Mesendoderm (in vitro differentiated cells): ENCODE measurements around the gene METAP2.
"Not testable (repeated sequence)": the region's sequence is repeated elsewhere in the genome, so short reads cannot be mapped to it uniquely, and the experiment has no call there.

Experiments
- DNase-seq: peaks from one replicate; pipeline ENCODE4 v3.0.0; 2013
- H2AK5ac ChIP-seq: 2 replicates; pipeline ENCODE4 v1.6.1; 2013; ENCODE audit warnings: low read length, inconsistent platforms
- H2BK120ac ChIP-seq: 2 replicates; pipeline ENCODE4 v1.6.1; 2013; ENCODE audit warnings: low read depth, mild to moderate bottlenecking, low read length, moderate library complexity, mixed read lengths
- H2BK15ac ChIP-seq: replicated peaks from 2 replicates; pipeline ENCODE4 v1.6.1; 2013; ENCODE audit warnings: low read depth, mild to moderate bottlenecking, moderate library complexity
- H2BK5ac ChIP-seq: 2 replicates; pipeline ENCODE4 v1.6.1; 2013; ENCODE audit warnings: low read length, inconsistent platforms
- H3K18ac ChIP-seq: 2 replicates; pipeline ENCODE4 v1.6.1; 2013; ENCODE audit warnings: mild to moderate bottlenecking, low read length, mixed read lengths
- H3K23ac ChIP-seq: one replicate; pipeline ENCODE4 v1.6.1; 2013; ENCODE audit warnings: low read length
- H3K27ac ChIP-seq: 2 replicates; pipeline ENCODE4 v1.5.1; 2013; ENCODE audit warnings: low read depth, mild to moderate bottlenecking, inconsistent platforms, low read length, moderate library complexity
- H3K27me3 ChIP-seq: 2 replicates; pipeline ENCODE4 v1.6.1; 2013; ENCODE audit warnings: low read length, control low read depth, mild to moderate bottlenecking, inconsistent platforms; ENCODE audit not compliant: insufficient read depth, poor library complexity
- H3K36me3 ChIP-seq: 2 replicates; pipeline ENCODE4 v1.6.1; 2013; ENCODE audit warnings: low read length, inconsistent platforms; ENCODE audit not compliant: control insufficient read depth, insufficient read depth
- H3K4ac ChIP-seq: one replicate; pipeline ENCODE4 v1.6.1; 2013; ENCODE audit warnings: low read depth, mild to moderate bottlenecking, low read length, moderate library complexity
- H3K4me1 ChIP-seq: 2 replicates; pipeline ENCODE4 v1.6.1; 2013; ENCODE audit warnings: low read depth, low read length, inconsistent platforms; ENCODE audit not compliant: control insufficient read depth
- H3K4me2 ChIP-seq: 2 replicates; pipeline ENCODE4 v1.6.1; 2013; ENCODE audit warnings: low read length
- H3K4me3 ChIP-seq: 2 replicates; pipeline ENCODE4 v1.5.1; 2013; ENCODE audit warnings: mild to moderate bottlenecking, low read length
- H3K56ac ChIP-seq: one replicate; pipeline ENCODE4 v1.6.1; 2013; ENCODE audit warnings: low read length
- H3K79me1 ChIP-seq: 2 replicates; pipeline ENCODE4 v1.6.1; 2013; ENCODE audit warnings: low read length, inconsistent platforms
- H3K79me2 ChIP-seq: 2 replicates; pipeline ENCODE4 v1.6.1; 2013; ENCODE audit warnings: mild to moderate bottlenecking, low read length; ENCODE audit not compliant: control insufficient read depth, insufficient read depth
- H3K9ac ChIP-seq: 2 replicates; pipeline ENCODE4 v1.6.1; 2013; ENCODE audit warnings: low read length, inconsistent platforms
- H4K5ac ChIP-seq: one replicate; pipeline ENCODE4 v1.6.1; 2013; ENCODE audit warnings: low read length
- H4K8ac ChIP-seq: one replicate; pipeline ENCODE4 v1.6.1; 2013; ENCODE audit warnings: low read depth, mild to moderate bottlenecking, control low read depth, low read length, moderate library complexity
- WGBS: extraction: QIAGEN DNeasy Blood & Tissue Kit; methylation state at CpG from one replicate; pipeline ENCODE4 v1.1.7; 2013; ENCODE audit warnings: low lambda C conversion rate, missing lambda C conversion rate; ENCODE audit not compliant: insufficient coverage; ENCODE audit errors: extremely low coverage; 5-methylcytosine and 5-hydroxymethylcytosine counted together

The METAP2 gene

GRCh38 chr12:95474660-95474958 lies 657 bp downstream of the METAP2 start:
- Histone ChIP-seq H3K18ac (peak overlapping the region; percentile 55), H3K79me2 (peaks cover 40% of the 10 kb centered on the region), H2BK120ac (no peak overlapping the region), H4K8ac (no peak overlapping the region), H3K4me3 (peak overlapping the region; percentile 92), H3K27me3 (no peaks in the 10 kb centered on the region), H3K9ac (peak overlapping the region; percentile 99), H2BK15ac (no peak overlapping the region), H3K4ac (peak overlapping the region; percentile 86), H2AK5ac (peak overlapping the region; percentile 58), H3K27ac (peak overlapping the region; percentile 27), H3K23ac (peak overlapping the region; percentile 90), H3K56ac (peak overlapping the region; percentile 97), H3K4me1 (peaks cover 2% of the 10 kb centered on the region), H4K5ac (no peak overlapping the region), H2BK5ac (peak overlapping the region; percentile 65), H3K79me1 (peaks cover 6% of the 10 kb centered on the region), H3K36me3 (no peaks in the 10 kb centered on the region), H3K4me2 (peak overlapping the region; percentile 99)
- no CpG with 5 or more reads among the region's 16 CpGs for WGBS
- peak; percentile 19 for DNase-seq

- Histone ChIP-seq H2BK5ac (no peak overlapping the region), H3K27ac (no peak overlapping the region), H3K4me1 (no peaks in the 10 kb centered on the region), H3K23ac (no peak overlapping the region), H3K79me1 (peaks cover 2% of the 10 kb centered on the region), H2BK120ac (no peak overlapping the region), H3K4ac (no peak overlapping the region), H4K8ac (no peak overlapping the region), H3K9ac (no peak overlapping the region), H3K18ac (no peak overlapping the region), H3K4me3 (no peak overlapping the region), H3K4me2 (no peak overlapping the region), H2AK5ac (no peak overlapping the region), H3K56ac (no peak overlapping the region), H2BK15ac (no peak overlapping the region), H3K36me3 (no peaks in the 10 kb centered on the region), H3K27me3 (no peaks in the 10 kb centered on the region), H4K5ac (no peak overlapping the region), H3K79me2 (peaks cover 49% of the 10 kb centered on the region)
- WGBS = no CpG with 5 or more reads among the region's 2 CpGs
- DNase-seq = no peak
Observed at GRCh38 chr12:95480230-95480629, 6.3 kb downstream of the METAP2 start.

GRCh38 chr12:95481072-95481471 lies 7.1 kb downstream of the METAP2 start:
- Histone ChIP-seq H3K4ac (no peak overlapping the region), H3K36me3 (no peaks in the 10 kb centered on the region), H3K27ac (no peak overlapping the region), H2BK15ac (no peak overlapping the region), H3K4me2 (no peak overlapping the region), H3K9ac (no peak overlapping the region), H4K8ac (no peak overlapping the region), H3K23ac (no peak overlapping the region), H3K4me3 (no peak overlapping the region), H2BK120ac (no peak overlapping the region), H3K18ac (no peak overlapping the region), H3K56ac (no peak overlapping the region), H3K27me3 (no peaks in the 10 kb centered on the region), H3K4me1 (no peaks in the 10 kb centered on the region), H2AK5ac (no peak overlapping the region), H4K5ac (no peak overlapping the region), H3K79me2 (peaks cover 42% of the 10 kb centered on the region), H3K79me1 (peaks cover 2% of the 10 kb centered on the region), H2BK5ac (no peak overlapping the region)
- no peak for DNase-seq
- WGBS = no CpG with 5 or more reads among the region's 3 CpGs

GRCh38 chr12:95481888-95482287 lies 7.9 kb downstream of the METAP2 start:
- H3K27me3 ChIP-seq = no peaks in the 10 kb centered on the region
- WGBS = 100% methylated on average over 1 of the region's 7 CpGs
- no peak overlapping the region for H4K8ac ChIP-seq
- H3K27ac ChIP-seq = no peak overlapping the region
- no peaks in the 10 kb centered on the region for H3K4me1 ChIP-seq
- H2BK5ac ChIP-seq = no peak overlapping the region
- H3K79me1 ChIP-seq = peaks cover 3% of the 10 kb centered on the region
- no peak overlapping the region for H2BK120ac ChIP-seq
- H3K4me2 ChIP-seq = no peak overlapping the region
- no peak overlapping the region for H4K5ac ChIP-seq
- H3K23ac ChIP-seq = no peak overlapping the region
- no peak overlapping the region for H3K56ac ChIP-seq
- no peak overlapping the region for H3K9ac ChIP-seq
- peaks cover 38% of the 10 kb centered on the region for H3K79me2 ChIP-seq
- no peak overlapping the region for H3K4ac ChIP-seq
- H2AK5ac ChIP-seq = no peak overlapping the region
- H3K4me3 ChIP-seq = no peak overlapping the region
- no peak overlapping the region for H3K18ac ChIP-seq
- no peak for DNase-seq
- H3K36me3 ChIP-seq = peaks cover 2% of the 10 kb centered on the region
- no peak overlapping the region for H2BK15ac ChIP-seq

GRCh38 chr12:95482564-95482963 lies 8.6 kb downstream of the METAP2 start:
- H3K9ac ChIP-seq, H3K56ac ChIP-seq, H2AK5ac ChIP-seq, DNase-seq, H4K8ac ChIP-seq, H3K4me3 ChIP-seq, H4K5ac ChIP-seq, H3K36me3 ChIP-seq, H2BK15ac ChIP-seq, H3K79me1 ChIP-seq, H3K18ac ChIP-seq, H2BK120ac ChIP-seq, H3K27ac ChIP-seq, H3K4ac ChIP-seq, H3K27me3 ChIP-seq, H2BK5ac ChIP-seq, H3K23ac ChIP-seq, H3K4me1 ChIP-seq, H3K4me2 ChIP-seq: not testable (repeated sequence)
- WGBS = no CpG with 5 or more reads among the region's 6 CpGs
- H3K79me2 ChIP-seq = peaks cover 33% of the 10 kb centered on the region

- Histone ChIP-seq H2AK5ac (no peak overlapping the region), H2BK15ac (no peak overlapping the region), H3K27me3 (no peaks in the 10 kb centered on the region), H4K8ac (no peak overlapping the region), H3K4me3 (no peak overlapping the region), H3K18ac (no peak overlapping the region), H2BK120ac (no peak overlapping the region), H3K23ac (no peak overlapping the region), H3K79me2 (peaks cover 22% of the 10 kb centered on the region), H3K79me1 (peaks cover 2% of the 10 kb centered on the region), H4K5ac (no peak overlapping the region), H3K56ac (no peak overlapping the region), H3K9ac (no peak overlapping the region), H3K4ac (no peak overlapping the region), H3K27ac (no peak overlapping the region), H2BK5ac (no peak overlapping the region), H3K4me2 (no peak overlapping the region), H3K36me3 (peaks cover 2% of the 10 kb centered on the region), H3K4me1 (no peaks in the 10 kb centered on the region)
- no peak for DNase-seq
Observed at GRCh38 chr12:95484524-95484923, 10.6 kb downstream of the METAP2 start.
